BLaER1 treated with 17β-estradiol and CSF1 and Interleukin-3, amounts not matched to agents 10 nM and 100 nM (cell line): ENCODE results near the gene WWOX.

Source experiments
- H3K27ac ChIP-seq, 11 experiments: shearing (Covaris generic); formaldehyde crosslinking; 2 replicates each; pipeline ENCODE4 v1.8.1; 2022
- H3K27me3 ChIP-seq, 11 experiments: shearing (Covaris generic); formaldehyde crosslinking; 2 replicates each; pipeline ENCODE4 v1.8.1; 2022
- H3K36me3 ChIP-seq, 11 experiments: shearing (Covaris generic); formaldehyde crosslinking; 2 replicates each; pipeline ENCODE4 v1.8.1; 2022
- H3K4me1 ChIP-seq, 10 experiments: shearing (Covaris generic); formaldehyde crosslinking; 2 replicates each; pipeline ENCODE4 v1.8.1; 2022
- H3K4me2 ChIP-seq, 11 experiments: shearing (Covaris generic); formaldehyde crosslinking; 2 replicates each; pipeline ENCODE4 v1.8.1; 2022
- H3K4me3 ChIP-seq, 10 experiments: shearing (Covaris generic); formaldehyde crosslinking; 2 replicates each; pipeline ENCODE4 v1.8.1; 2022
- H3K9ac ChIP-seq, 11 experiments: shearing (Covaris generic); formaldehyde crosslinking; 2 replicates each; pipeline ENCODE4 v1.8.1; 2022
- H3K9me3 ChIP-seq, 11 experiments: shearing (Covaris generic); formaldehyde crosslinking; replicated peaks in 1 of 11; 2 replicates each; pipeline ENCODE4 v1.8.1; 2022
- H4K20me1 ChIP-seq, 11 experiments: shearing (Covaris generic); formaldehyde crosslinking; 2 replicates each; pipeline ENCODE4 v1.8.1; 2022
- Cebpa-rat ChIP-seq, 11 experiments: shearing (Covaris generic); IDR thresholded peaks; 2 replicates each; pipeline ENCODE4 v1.8.1; 2022

The WWOX gene

DNA sequence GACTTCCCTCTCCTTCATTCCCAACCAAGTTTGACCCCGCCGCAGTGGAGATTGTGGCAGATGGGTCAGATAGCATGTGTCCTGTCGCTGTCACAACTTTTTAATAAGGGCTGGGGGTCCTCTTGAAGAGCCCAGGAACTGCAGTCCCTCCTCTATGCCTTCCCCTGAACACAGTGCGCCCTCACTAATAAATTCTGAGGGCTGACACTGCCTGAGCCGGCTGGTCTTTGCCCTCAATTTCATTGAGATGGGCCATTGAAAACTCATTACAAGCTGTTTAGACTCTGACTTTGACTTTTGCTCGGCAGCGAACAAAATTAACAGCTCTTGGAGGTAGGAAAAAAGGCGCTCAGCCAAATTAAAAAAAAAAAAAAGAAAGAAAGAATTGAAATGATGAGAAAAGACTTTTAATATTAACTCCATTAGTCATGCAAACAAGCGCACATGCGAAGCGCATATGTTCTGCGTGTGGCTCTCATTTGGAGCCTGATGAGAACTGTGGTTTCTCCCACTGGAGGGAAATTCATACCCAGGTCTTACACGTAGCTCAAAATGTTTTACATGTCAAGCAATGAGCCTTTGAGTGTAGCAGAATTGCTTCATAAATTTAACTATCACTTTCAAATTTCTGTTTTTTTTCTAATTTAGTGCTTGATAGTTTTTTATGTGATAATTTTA is 704.7 kb downstream of the WWOX start:
- no peak for TF ChIP-seq Cebpa-rat (IDR thresholded peaks at IDR 0.05)
- Histone ChIP-seq H3K9ac (no peak overlapping the region), H4K20me1 (no peaks in the 10 kb centered on the region), H3K27me3 (no peaks in the 10 kb centered on the region), H3K27ac (no peak overlapping the region), H3K9me3 (peaks cover 0 to 5% (median 0%) of the 10 kb centered on the region in 11 experiments; a peak in 1 of 22 replicates), H3K36me3 (no peaks in the 10 kb centered on the region), H3K4me1 (peaks cover 0 to 14% (median 0%) of the 10 kb centered on the region in 10 experiments; a peak in 6 of 20 replicates), H3K4me3 (no peak overlapping the region), H3K4me2 (no peak overlapping the region)

DNA sequence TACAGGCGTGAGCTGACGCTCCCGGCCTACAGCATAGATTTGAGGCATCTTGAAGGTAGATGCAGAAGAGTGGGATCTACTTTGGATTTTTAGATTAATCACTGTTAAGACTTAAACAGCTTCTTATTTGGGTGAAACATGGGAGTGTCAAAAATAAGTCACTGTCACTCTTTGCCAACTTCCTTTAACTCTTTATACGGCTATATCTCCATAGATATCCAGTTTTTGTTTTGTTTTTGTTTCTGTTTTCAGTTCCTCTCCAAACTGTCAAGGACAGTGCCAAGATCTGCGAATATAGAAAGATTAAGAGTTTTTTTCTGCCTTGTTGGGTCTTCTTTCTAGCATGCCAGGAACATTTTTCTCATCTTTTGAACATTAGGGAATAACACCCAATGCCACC is 706.1 kb downstream of the WWOX start:
- Histone ChIP-seq H3K4me1 (peaks cover 0 to 14% (median 0%) of the 10 kb centered on the region in 10 experiments; a peak in 9 of 20 replicates), H4K20me1 (no peaks in the 10 kb centered on the region), H3K9ac (no peak overlapping the region), H3K9me3 (peaks cover 0 to 5% (median 0%) of the 10 kb centered on the region in 11 experiments; a peak in 1 of 22 replicates), H3K4me2 (peak overlapping the region in 5 of 11 experiments; percentile 1 to 20 (median 11); a peak in 6 of 22 replicates), H3K36me3 (no peaks in the 10 kb centered on the region), H3K27ac (peak overlapping the region in 1 of 11 experiments; percentile 44; a peak in 2 of 22 replicates), H3K27me3 (no peaks in the 10 kb centered on the region), H3K4me3 (no peak overlapping the region)
- no peak for TF ChIP-seq Cebpa-rat (IDR thresholded peaks at IDR 0.05)

DNA sequence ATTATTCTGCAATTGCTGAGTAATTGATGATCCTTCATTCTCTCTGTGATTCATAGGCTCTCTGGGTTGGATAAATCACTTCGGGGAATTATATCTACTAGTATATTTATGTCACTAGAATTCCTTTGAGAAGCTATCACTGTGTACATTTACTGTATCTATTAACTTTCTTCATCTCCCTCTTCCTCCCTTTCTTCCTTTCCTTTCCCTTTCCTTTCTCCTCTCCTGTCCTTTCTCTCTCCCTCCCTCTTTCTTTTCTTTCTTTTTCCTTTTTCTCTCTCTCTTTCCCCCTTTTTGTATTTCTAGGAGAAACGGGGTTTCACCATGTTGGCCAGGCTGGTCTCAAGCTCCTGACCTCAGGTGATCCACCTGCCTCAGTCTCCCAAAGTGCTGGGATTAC is 711.8 kb downstream of the WWOX start:
- Histone ChIP-seq H3K27ac (no peak overlapping the region), H4K20me1 (no peaks in the 10 kb centered on the region), H3K9ac (no peak overlapping the region), H3K9me3 (peaks cover 0 to 5% (median 0%) of the 10 kb centered on the region in 11 experiments; a peak in 1 of 22 replicates), H3K27me3 (no peaks in the 10 kb centered on the region), H3K4me2 (no peak overlapping the region), H3K4me3 (no peak overlapping the region), H3K4me1 (peaks cover 0 to 4% (median 0%) of the 10 kb centered on the region in 10 experiments; a peak in 3 of 20 replicates), H3K36me3 (no peaks in the 10 kb centered on the region)
- no peak for TF ChIP-seq Cebpa-rat (IDR thresholded peaks at IDR 0.05)

DNA sequence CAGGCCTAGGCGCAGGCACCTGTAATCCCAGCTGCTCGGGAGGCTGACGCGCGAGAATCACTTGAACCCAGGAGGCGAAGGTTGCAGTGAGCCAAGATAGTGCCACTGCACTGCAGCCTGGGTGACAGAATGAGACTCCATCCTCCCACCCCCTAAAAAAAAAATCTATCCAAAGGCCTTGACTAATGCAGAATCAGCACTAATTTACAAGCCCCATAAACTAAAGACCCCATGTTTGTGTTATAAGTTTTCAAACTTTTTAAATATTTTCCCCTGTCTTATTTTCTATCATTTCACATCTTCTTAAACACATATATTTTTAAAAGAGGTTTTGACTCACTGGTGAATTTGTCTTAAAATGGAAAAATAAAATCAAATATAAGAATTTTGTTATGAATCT is 713.1 kb downstream of the WWOX start:
- Histone ChIP-seq H3K4me1 (peaks cover 0 to 4% (median 0%) of the 10 kb centered on the region in 10 experiments; a peak in 3 of 20 replicates), H3K27me3 (no peaks in the 10 kb centered on the region), H3K4me3 (no peak overlapping the region), H3K9ac (no peak overlapping the region), H3K36me3 (no peaks in the 10 kb centered on the region), H3K4me2 (no peak overlapping the region), H3K27ac (no peak overlapping the region), H4K20me1 (no peaks in the 10 kb centered on the region), H3K9me3 (no peaks in the 10 kb centered on the region)
- TF ChIP-seq Cebpa-rat (IDR thresholded peaks at IDR 0.05): no peak

DNA sequence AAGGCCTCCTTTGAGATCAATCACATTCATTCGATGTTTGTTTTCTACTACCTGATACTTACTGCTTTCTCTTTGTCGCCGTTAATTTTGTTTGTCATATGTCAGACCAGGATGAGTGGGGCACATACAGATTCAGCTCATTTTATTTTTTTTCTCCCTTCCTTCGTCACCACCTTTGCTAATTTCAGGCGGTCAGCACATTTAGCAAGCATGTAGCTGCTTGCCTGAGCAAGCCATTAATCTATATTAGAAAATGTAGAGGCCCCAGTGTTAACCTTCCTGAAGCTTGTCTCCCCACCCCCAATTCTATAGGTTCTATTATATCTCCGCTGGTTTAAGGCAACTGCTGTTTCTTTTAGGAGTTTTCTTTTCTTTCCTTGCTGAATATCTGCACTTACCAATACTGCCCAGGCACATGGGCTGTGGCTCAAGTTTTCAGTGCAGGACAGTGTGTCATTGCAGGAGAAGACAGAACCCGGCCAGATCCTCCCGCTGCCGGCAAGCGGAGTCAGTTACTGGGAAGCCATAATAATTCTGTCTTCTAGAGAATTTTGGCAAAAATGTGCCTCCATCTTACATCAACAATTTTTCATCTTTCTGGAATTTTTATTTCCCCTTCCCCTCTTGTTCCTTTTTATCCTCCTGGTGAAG is 714.3 kb downstream of the WWOX start:
- Histone ChIP-seq H3K36me3 (no peaks in the 10 kb centered on the region), H4K20me1 (no peaks in the 10 kb centered on the region), H3K9me3 (no peaks in the 10 kb centered on the region), H3K4me1 (peaks cover 0 to 4% (median 0%) of the 10 kb centered on the region in 10 experiments; a peak in 3 of 20 replicates), H3K27me3 (no peaks in the 10 kb centered on the region), H3K4me2 (no peak overlapping the region), H3K4me3 (no peak overlapping the region), H3K9ac (no peak overlapping the region), H3K27ac (no peak overlapping the region)
- TF ChIP-seq Cebpa-rat (IDR thresholded peaks at IDR 0.05): no peak

DNA sequence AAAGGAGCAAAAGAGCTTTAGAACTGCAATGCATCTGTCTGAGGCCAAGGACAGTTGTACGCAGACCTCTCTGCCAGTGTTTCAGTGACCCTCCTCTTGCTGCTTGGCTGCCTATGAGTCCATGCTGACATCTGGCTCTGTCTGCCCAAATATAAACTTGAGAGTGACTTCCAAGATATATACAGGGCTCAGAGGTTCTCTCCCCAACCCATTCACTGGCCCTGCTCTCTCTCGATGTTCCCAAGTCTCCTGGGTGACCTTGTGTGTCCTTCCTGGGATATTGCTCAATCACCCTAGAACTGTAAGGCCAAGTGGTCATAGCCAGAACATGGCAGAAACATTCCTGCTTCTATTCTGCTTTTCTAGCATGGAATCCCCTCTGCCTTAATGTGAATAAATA is 716.3 kb downstream of the WWOX start:
- Histone ChIP-seq H4K20me1 (no peaks in the 10 kb centered on the region), H3K27ac (no peak overlapping the region), H3K27me3 (no peaks in the 10 kb centered on the region), H3K36me3 (no peaks in the 10 kb centered on the region), H3K9ac (no peak overlapping the region), H3K4me2 (no peak overlapping the region), H3K9me3 (no peaks in the 10 kb centered on the region), H3K4me3 (no peak overlapping the region), H3K4me1 (no peaks in the 10 kb centered on the region)
- TF ChIP-seq Cebpa-rat (IDR thresholded peaks at IDR 0.05): no peak

DNA sequence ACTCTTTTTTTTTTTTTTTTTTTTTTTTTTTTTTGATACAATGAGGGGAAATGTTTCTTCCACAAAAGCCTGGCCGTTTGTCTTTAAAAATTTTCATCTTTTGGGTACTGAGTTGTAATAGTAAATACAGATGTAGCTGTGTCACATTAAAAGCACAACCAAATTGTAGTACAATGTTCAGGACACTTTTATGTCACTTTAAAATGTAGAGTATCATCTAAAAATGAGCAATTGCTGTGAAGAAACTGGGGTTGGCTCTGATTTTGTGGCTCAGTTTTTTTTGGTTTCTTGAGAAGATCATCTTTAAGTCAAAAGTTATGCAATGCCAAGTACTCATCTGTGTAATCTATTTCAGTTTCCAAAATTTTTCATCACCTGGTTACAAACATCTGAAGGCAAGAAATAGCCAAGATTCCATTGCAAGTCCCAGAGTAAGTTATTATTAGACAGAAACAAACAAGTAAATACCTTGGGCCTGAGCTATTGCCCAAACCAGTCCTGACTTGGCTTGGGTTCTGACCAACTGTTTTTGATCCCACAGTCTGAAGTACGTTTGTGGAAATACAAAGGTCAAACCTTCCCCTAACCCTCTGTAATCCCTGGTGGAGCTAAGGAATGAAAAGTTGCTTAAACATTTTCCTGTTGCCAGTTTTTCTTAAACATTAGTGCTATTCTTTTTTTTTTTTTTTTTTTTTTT is 717.2 kb downstream of the WWOX start:
- H3K4me2 ChIP-seq: no peak overlapping the region
- no peaks in the 10 kb centered on the region for H3K27me3 ChIP-seq
- no peaks in the 10 kb centered on the region for H3K4me1 ChIP-seq
- H3K27ac ChIP-seq: no peak overlapping the region
- TF ChIP-seq Cebpa-rat (IDR thresholded peaks at IDR 0.05): no peak
- H3K9ac ChIP-seq: no peak overlapping the region
- no peaks in the 10 kb centered on the region for H4K20me1 ChIP-seq
- no peak overlapping the region for H3K4me3 ChIP-seq
- no peaks in the 10 kb centered on the region for H3K36me3 ChIP-seq
- no peaks in the 10 kb centered on the region for H3K9me3 ChIP-seq

DNA sequence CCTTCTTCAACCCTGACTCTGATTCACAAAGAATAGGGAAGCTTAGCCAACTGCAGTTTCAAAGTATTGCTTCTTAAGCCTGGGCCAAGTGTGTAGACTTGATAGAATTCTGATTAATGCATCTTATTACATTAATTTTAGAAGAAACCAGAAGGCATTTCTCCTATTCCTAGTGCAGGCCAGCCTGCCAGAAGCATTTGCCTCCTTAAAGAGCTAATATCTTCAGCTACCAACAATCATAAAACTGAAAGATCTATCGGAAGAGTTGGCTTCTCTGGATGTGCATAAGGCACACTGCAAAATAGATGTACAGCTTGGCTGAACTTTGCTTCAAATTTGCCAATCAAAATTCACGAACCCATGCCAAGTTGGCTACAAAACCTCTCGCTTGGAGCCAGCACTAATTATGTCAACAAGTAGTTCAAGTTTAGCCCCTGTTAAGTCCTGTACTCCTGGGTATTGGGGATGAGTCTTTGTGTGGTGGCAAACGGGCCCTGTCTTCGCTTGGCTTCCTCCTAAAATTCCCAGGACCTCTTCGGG is 717.8 kb downstream of the WWOX start:
- no peaks in the 10 kb centered on the region for H3K4me1 ChIP-seq
- TF ChIP-seq Cebpa-rat (IDR thresholded peaks at IDR 0.05): no peak
- H3K27me3 ChIP-seq: no peaks in the 10 kb centered on the region
- no peak overlapping the region for H3K4me3 ChIP-seq
- H3K9ac ChIP-seq: no peak overlapping the region
- no peaks in the 10 kb centered on the region for H3K36me3 ChIP-seq
- no peak overlapping the region for H3K4me2 ChIP-seq
- H3K27ac ChIP-seq: no peak overlapping the region
- H4K20me1 ChIP-seq: no peaks in the 10 kb centered on the region
- no peaks in the 10 kb centered on the region for H3K9me3 ChIP-seq

DNA sequence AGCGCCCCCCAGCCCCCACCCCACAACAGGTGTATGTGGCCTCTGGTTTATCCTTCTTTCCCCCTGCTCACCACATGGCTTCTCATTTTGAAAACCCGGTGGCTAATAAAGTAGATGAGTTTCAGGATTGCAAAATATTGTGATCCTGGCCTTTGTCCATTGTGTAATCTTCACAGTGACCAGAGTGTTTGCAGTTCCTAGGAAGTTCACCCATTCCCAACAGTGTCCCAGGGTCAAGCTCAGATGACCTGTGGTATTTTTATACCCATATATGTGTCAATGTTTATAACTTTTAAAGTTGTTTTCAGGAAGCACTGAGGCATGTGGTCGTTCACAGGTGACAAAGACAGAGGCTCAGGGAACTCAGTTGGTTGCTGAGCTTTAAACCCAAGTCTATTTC is 721.9 kb downstream of the WWOX start:
- no peaks in the 10 kb centered on the region for H4K20me1 ChIP-seq
- H3K4me2 ChIP-seq: no peak overlapping the region
- no peak for TF ChIP-seq Cebpa-rat (IDR thresholded peaks at IDR 0.05)
- no peaks in the 10 kb centered on the region for H3K4me1 ChIP-seq
- H3K9me3 ChIP-seq: no peaks in the 10 kb centered on the region; a peak in 2 of 22 replicates
- no peaks in the 10 kb centered on the region for H3K36me3 ChIP-seq
- no peak overlapping the region for H3K27ac ChIP-seq
- H3K27me3 ChIP-seq: no peaks in the 10 kb centered on the region
- no peak overlapping the region for H3K4me3 ChIP-seq
- no peak overlapping the region for H3K9ac ChIP-seq
